ENCODE measurements around the gene CASK.

DNA sequence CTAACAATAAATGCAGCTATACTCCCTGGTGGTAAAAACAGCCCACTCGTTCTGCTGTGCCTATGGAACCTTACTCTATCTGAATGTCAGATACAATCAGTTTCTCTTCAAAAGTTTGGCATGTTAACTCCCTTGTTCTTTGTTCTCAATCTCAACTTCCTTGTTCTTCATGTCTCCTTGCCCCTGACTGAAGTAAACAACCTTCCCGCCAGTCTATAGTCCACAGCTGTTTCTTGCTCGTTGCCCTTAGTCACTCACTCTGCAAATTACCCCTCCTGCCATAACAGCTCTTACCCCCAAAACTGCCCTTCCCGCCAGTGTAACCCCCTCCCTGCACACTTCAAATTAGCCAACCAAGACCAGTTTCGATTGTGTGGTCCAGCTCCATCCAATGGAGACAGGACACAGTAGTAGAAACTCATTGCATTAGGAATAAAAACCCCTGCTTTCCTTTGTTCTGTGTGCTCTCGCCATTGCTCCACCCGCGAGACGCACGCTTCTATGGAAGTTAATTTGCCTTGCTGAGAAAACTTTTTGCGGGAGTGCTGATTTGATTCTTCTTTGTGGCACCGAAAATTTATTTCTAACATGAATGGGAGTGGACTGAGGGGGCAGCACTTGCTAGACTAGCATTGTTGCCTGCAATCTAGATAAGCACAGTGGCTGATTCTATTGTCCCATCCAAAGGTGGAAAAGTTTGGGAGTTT, 206.4 kb downstream of the CASK start:
- no peak for TF ChIP-seq POLR2A (IDR thresholded peaks at IDR 0.05)
- TF ChIP-seq, protein P1, sequence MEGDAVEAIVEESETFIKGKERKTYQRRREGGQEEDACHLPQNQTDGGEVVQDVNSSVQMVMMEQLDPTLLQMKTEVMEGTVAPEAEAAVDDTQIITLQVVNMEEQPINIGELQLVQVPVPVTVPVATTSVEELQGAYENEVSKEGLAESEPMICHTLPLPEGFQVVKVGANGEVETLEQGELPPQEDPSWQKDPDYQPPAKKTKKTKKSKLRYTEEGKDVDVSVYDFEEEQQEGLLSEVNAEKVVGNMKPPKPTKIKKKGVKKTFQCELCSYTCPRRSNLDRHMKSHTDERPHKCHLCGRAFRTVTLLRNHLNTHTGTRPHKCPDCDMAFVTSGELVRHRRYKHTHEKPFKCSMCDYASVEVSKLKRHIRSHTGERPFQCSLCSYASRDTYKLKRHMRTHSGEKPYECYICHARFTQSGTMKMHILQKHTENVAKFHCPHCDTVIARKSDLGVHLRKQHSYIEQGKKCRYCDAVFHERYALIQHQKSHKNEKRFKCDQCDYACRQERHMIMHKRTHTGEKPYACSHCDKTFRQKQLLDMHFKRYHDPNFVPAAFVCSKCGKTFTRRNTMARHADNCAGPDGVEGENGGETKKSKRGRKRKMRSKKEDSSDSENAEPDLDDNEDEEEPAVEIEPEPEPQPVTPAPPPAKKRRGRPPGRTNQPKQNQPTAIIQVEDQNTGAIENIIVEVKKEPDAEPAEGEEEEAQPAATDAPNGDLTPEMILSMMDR (IDR thresholded peaks at IDR 0.05): no peak
